Activated CD4-positive, alpha-beta T cell treated with anti-CD3 and anti-CD28 coated beads, Interleukin-2, amount 50 U/mL, for 4 hours (primary cell): ENCODE results near the gene UTY.

Source experiments
- DNase-seq, 2 experiments: peaks; one replicate each; pipeline ENCODE4 v3.0.0-alpha.2; 2020

UTY gene

DNA sequence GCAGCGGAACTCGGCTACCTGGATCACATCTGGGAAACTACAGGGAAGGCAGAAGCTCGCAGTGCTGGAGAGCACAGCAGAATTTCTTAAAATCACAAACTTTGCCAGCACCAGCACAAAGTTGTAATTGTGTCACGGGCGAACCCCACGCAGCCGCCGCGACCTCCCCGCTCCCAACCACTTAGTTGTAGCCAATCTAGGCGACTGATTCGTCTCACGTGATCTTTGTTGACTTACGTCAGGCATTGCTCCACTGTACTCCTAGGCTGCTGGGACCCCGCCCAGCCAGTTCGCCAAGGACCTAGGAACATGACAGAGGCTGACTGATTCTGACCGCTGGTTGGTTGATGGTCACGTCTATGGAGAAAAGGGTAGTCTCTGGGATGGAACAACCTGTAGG lies at the start of gene UTY:
Gene UTY, minus strand, starts transcription at position 206 of the 400 bp plus-strand sequence. CDS start 368 bp downstream, outside the sequence.
- DNase-seq, result peak; percentile 47 to 55

DNA sequence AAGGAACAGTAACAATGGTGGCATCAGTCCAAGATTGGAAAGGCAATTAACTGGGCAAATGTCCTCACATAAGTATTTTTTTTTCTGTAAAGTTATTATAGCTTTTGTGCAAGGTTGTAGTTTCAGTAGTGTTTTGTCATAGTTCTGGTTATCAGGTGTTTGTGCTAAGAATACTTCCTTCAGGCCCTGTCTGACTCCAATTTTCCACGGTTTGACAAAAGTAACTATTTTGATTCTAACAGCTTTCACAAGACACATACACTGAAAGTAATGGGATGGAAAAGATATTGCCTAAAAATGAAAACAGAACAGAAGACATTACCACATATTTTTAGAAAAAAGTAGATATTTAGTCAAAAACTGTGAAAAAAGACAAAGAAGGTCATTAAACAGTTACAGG lies 40.6 kb upstream of the UTY start:
- DNase-seq, result no peak

DNA sequence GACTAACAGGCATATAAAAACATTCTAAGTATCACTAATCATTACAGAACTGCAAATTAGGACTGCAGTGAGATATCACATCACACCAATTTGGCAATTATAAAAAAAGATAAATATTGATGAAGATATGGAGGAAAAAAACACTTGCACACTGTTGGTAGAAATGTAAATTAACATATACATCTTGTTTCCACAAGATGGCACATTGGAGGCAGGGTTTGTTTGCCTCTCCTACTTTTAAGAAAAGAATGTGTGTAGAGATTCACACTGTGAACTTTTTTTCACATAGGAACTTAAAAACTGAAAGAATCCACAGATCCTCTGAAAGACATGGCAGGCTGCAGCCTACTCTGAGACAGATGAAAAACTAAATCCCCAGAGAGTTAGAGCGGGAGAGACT lies 21.4 kb upstream of the UTY start:
- DNase-seq, result no peak

DNA sequence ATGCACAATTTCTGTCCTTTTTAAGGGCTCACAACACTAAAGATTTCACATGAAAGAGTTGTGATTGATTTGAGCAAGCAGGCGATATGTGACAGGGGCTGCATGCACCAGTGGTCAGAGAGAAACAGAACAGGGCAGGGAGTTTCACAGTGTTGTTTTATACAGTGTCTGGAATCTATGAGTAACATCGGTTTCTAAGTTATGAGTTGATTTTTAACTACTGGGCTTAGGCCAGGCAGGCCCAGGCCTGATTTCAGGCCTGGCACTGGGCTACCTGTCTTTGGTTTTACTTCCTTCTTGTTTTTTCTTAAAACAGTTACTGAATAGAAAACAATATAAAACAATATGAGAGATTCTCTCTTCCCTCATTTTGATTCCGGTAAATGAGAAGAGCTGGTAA lies 13.9 kb upstream of the UTY start:
- DNase-seq, result no peak

DNA sequence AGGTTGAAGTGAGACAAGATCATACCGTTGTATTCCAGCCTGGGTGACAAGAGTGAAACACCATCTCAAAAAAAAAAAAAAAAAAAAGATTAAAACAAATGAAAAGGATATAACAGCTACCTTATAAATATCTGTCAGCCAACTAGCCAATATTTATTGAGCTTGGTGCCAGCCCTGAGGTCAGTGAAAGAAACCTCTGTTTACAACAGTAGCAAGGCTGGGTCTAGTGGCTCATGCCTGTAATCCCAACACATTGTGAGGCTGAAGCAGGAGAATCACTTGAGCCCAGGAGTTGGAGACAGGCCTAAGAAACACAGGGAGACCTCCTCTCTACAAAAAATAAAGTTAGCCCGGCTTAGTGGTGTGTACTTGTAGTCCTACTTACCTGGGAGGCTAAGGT lies 12.6 kb upstream of the UTY start:
- DNase-seq, result no peak

DNA sequence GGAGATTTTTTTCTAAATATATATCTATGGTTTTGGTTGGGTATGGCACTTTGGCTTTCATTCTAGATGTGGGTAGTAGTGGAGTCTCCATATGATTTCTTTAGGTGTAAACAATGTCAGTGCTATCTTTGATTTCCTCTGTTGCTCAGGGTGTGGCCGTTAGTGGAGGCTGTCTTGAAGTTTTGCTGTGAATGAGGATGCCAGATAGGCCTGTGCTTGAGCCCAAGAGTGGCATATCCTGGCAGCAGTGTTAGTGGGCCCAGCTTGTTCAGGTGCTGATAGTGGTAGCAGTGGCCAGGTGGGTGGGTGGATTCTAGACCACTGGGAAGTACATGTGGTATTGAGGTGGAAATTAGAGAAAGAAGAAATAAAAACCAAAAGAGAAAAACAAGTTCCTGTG lies 8.9 kb upstream of the UTY start:
- DNase-seq, result no peak

DNA sequence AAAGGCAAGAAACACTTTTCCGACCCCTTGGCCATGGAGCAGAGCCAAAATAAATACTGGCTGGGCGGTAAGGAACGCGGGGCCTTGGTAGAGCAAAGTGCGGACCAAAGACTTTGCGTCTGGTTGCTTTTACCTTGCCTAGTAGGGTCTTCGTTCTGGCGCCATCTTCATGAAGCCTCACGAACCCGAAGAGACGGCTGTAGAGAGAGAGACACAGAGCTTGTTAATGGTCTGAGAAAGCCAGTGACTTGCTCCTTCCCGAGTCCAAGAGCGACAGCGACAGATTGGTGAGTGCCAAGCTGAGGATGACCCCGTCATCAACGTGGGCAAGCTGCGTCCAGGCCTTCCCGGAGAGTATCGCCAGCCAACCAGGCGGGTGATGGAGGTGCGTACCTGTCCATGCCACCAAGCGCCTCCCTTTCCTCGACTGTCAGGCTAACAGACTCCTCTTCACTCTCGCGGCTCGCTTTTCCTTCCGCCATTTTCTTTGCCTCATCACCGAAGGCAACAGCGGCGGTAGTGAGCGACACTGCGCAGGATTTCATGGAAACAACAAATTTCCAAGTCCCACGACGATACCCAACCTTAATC lies 617 bp downstream of the UTY start:
- peak; percentile 51 to 56 for DNase-seq

DNA sequence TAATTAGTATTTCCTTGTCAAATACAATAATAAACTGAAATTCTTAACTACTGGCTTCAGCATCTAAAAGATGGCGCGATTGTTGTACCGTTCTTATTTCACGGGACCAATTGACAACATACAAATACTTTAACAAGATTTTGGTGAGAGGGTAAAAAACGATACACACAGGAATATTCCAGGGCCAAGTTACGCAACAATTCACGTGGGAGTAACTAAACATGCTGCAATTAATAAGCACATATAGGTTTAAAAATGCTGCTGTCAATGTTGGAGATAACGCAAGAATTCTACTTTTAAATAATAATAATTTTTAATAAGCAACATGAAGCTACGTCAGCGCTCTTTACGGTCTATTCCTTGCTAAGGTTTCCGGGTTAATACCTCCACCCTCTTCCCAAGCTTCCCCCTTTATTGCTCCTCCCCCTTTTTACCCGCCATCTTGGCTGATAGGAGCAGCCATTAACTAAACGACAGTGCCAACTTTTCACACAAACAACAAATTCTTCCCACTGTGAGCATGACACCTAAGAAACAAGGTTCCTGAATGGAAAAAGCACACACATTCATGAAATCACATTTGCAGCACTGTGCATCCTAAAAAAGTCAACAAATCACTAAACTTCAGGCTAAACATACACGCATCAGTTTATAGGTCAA lies 1.6 kb downstream of the UTY start:
- peak; percentile 19 to 23 for DNase-seq

DNA sequence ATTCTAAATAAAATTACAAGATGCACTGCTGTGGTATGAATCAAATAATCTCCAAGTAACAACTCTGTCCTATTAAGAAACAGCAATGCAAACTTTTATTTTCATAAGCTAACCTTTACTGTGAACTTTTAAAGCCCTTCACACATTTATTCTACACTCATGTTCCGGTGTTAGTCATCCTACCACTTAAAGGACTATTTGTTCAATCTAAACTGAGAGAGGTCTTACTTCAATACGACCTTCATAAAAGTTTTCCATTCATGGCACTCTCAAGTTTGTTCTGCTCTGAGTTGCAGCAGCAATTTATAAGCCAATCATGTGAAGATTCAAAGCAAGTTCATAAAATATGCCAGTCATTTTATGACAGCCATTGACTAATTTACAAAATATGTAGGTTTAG lies 4.8 kb downstream of the UTY start:
- no peak for DNase-seq

DNA sequence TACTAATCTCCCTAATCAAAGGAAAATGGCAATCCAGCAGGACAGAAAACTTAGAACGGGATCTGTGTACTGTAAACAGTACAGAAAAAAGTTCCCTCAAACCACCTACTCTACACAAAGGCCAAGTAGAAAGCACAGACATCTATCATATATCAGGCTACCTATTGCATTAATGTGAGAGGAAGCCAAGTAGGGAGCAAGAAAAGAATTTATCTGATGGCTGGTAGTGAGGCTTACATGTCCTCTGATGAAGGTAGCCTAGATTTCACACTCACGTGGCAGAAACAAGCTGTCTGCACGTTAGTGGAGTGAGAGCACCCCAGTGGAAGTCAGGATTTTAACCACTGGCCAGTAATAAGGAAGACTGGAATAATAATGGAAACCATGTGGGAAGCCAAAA lies 28.3 kb downstream of the UTY start:
- DNase-seq, result no peak

DNA sequence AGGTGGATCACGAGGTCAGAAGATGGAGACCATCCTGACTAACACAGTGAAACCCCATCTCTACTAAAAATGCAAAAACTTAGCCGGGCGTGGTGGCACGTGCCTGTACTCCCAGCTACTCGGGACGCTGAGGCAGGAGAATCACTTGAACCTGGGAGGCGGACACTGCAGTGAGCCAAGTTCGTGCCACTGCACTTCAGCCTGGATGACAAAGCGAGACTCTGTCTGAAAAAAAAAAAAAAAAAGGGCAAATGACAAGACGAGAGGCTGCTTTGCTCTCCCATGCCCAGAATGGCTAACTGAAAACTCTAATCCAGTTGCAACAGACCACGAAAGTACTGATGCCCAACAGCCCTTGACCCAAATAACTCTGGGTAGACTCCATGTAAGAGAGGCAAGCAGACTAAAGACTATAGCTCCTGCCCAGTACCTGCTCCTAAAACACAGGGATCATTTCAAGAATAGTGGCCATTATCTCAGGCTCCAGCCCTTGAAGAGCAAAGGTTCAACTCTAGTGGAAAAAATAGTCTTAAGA lies 29.2 kb downstream of the UTY start:
- no peak for DNase-seq

DNA sequence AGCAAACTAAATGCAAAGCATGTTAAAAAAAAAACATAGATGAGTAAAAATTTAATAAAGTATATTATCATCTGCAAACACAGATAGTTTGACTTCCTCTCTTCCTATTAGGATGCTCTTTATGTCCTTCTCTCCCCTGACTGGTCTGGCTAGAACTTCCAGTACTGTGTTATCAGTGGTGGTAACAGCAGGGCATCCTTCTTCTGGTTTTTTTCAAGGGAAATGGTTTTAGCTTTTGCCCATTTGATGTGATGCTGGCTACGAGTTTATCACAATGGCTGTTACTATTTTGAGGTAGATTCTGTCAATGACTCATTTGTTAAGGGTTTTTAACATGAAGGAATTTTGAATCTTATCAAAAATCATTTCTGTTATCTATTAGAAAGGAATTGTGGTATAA lies 34.3 kb downstream of the UTY start:
- DNase-seq, result no peak

DNA sequence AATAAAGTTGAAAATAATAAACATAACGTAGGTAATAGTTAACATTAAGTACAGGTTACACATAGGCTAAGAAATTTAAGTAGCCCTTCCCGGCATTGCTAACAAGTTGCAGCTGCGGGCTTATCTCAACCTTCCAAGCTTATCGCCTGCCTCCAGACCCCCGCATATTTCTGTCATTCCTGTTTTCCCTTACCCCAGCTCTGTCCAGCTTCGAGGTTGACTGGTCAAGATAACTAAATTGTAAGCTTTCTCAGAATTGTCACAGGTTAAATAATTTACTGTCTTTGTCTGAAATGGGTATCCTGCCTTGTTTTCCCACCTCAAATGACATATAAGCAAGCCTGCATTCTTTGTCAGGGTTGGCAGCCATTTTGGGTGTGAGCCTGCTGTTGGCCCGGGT lies 36.7 kb downstream of the UTY start:
- no peak for DNase-seq

DNA sequence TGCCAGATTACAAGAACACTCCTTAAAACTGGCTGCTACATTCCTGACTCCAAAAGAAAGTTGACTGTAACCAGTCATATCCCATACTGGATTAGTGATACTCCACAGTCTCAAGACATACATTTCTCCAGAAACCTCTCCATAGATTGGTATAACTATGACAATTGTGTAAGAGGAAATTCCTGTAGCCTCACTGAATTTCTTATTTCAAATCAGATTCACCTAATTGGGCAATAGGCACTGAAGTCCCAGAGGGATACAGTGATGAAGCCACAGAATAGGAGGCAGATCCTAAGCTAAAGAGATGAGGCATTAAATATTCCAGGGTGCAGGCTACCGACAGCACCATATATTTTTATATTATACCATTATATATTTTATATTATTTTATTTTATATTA lies 39.0 kb downstream of the UTY start:
- no peak for DNase-seq

DNA sequence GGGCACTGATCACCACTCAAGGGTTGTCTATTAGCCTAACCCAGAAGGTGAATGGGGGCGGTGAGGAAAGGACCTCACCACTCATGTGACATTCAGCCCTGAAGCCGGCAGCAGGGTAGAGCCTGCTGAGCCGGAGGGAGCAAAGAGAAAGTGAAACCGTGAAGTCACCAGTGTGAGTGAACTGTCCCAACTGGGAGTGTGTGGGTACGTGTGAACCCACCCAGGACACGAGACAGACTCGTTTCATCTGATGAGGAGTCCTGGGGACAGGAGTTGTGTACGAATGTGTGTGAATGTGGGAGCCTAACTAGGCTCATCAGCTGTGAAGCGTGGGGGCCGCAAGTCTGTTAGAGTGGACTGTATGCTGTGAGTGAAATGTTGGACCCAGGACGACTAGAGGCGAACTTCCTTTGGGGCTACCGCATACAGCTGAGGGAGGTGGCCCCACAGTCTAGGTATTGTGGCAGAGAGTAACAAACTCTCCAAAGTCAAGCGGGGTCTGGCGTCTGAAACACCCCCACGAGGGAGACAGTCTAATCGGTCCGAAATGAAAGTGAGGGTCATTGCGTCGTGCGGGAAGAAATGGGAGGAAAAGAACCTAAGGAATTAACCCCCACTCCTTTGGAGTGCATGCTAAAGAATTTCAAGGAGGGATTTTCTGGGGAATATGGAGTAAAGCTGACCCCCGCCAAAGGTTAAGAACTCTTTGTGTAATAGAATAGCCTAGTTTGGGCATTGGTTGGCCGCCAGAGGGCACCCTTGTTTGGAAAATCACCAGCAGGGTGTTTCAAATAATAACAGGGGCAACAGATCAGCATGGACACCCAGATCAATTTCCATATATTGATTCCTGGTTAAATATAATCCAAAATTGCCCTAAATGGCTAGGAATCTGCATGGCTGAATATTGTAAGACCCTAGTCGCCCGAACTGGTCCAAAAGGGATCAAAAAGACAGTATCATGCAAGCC lies 43.6 kb downstream of the UTY start:
- peak; percentile 52 to 60 for DNase-seq

DNA sequence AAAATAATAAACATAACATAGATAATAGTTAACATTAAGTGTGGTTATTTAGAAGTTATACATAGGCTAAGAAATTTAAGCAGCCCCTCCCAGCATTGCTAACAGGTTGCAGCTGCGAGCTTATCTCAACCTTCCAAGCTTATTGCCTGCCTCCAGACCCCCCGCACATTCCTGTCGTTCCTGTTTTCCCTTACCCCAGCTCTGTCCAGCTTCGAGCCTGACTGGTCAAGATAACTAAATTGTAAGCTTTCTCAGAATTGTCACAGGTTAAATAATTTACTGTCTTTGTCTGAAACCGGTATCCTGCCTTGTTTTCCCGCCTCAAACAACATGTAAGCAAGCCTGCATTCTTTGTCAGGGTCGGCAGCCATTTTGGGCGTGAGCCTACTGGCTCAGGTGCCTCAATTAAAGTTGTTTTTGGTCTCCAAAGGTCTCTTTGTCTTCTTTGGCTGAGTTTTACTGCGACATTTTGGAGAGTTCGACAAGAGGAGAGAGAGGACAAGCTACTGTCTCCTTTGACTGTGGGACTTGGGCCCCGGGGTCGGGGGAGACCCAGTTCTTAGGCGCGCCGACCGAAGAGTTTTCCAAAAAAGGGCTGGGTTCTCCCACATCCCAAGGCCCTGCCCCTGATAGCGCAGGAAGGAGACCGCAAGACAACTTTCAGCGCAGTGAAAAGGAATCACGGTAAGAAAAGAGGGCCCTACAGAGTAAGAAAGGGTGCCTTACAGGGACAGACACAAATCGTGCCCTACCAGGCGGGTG lies 44.4 kb downstream of the UTY start:
- DNase-seq, result no peak

DNA sequence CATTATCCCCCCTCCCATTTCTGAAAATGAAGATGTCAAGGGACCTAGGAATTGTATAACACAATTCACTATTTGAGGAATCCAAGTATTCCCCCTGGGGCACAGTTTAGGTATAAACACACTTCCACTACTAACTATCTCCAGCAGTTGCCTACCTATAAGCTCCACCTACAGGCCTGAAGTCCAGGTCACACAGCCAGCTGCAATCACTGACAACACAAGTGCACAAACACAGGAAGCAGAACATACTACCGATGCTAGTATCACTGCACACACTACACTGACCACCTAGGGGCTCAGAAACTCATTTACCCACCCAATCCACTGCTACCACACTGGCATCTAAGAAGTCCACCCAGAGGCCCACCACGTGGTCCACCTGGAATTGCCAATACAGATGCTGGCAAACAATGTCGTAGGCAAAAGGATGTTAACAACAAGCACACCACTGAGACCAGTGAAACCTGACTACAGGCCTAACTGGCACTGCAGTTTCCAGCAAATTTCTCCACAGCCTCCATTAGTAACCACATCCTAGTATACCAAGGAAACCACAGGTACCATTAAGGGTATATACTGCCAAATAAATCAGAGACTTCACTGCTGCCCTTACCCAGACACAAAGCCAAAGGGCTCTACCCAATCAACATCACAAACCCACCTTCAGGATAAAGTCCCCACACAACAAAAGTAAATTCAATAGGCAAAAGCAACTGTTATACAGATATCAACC lies 47.4 kb downstream of the UTY start:
- no peak for DNase-seq

DNA sequence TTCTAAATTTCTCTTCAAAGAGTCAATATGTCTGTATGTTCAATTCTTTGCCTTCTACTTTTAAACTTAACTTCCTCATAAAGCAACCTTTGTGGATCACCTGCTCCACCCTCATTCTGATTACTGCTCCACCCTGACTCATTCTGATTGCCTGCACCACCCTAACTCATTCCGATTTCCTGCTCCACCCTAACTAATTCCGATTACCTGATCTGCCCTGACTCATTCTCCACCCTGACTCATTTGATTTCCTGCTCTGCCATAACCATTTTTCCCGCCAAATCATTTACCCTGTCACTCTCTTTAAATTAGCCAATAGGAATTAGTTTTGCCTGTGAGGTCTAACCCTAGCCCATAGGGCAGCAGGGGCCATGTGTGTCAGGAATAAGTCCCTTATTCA lies 50.3 kb downstream of the UTY start:
- DNase-seq, result no peak

DNA sequence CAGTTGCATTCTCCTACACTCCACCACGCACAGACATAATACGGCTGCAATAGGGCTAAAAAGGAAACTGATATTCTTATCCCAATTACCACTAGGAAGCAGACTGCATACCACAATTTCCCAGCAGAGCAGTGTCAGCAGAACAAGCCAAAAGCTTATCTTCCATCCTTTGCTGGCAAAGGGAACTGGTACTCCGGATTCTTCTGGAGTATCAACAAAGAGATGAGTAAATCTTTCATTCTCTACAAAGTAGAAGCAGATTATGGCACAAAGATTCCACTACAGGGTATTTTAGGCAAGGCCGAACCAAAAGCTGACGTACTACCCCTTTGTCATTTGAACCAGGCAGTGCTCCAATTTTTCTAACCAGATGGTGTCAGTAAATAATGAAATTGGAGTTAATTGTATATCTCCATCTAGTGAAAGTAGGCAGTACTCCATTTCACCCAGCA lies 56.5 kb downstream of the UTY start:
- DNase-seq, result no peak

DNA sequence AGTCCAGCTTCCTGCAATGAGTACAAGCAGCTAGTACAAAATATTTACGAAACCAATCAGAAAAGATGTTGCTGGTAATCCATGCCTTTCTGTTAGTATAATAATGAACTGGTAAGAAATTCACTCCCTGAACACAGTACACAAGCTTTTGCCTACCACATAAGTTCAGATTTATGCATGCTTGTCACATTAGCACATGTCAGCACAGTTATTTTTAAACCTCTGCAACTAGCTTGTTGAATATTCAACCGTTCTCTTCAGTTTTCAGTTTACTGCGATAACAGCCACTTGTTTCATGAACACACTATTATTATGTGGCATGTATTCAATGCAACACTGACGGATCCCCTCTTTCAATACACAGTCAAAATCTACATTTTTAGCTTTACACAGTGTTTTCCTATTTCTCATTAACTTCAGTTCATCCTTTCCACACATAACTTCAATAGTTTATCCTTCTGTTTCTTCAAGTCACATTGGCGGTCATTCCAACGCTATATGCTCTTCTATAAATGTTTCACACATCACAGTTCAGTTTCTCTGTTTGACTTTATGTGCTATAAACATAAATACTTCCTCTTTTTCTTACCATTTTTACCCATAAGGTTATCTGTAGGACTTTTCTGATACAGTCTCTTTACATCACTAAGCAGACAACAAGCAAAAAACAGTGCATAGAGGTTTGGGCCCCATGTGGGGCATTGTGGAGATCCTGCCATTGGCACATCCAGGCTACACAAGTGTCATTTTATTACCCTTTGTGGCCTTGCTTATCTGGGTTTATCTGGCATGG lies 62.8 kb downstream of the UTY start:
- no peak for DNase-seq

DNA sequence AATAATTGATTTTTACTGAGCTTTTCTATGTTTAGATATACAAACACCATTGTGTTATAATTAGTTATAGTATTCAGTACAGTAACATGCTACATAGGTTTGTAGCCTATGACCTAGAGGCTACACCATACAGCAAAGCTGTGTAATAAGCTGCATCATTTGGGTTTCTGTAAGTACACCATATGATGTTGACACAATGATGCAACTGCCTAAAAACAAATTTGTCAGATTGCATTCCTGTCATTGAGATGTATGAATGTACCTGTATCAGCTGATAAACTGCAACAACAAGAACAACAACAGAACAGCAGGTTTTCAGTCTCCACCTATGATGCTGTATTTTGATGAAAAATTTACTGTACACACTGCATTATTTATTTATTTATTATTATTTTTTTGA lies 64.3 kb downstream of the UTY start:
- DNase-seq, result no peak
